H1 (cell line): ENCODE data around the gene CDKL1.

ENCODE experiments used
- BACH1 ChIP-seq: IDR thresholded peaks from 2 replicates; pipeline ENCODE4 v1.6.1; 2012; ENCODE audit warnings: low read length, improper control_type of control experiment
- POLR2A ChIP-seq, 2 experiments: IDR thresholded peaks; 1 replicate in 1 of 2; 2 replicates in 1 of 2; pipeline ENCODE4 v1.6.1; 2011; ENCODE audit warnings: low read depth in 2 of 2, low read length in 2 of 2, mild to moderate bottlenecking in 2 of 2; ENCODE audit errors: control extremely low read depth in 1 of 2
- POLR2AphosphoS5 ChIP-seq: IDR thresholded peaks from 2 replicates; pipeline ENCODE4 v1.6.1; 2011; ENCODE audit warnings: low read depth, low read length
- SIN3A ChIP-seq, 2 experiments: IDR thresholded peaks in 1 of 2; conservative IDR thresholded peaks in 1 of 2; 2 replicates each; pipeline ENCODE4 v1.6.1; 2011 to 2012; ENCODE audit warnings: low read length in 2 of 2, improper control_type of control experiment in 1 of 2, low read depth in 1 of 2, mild to moderate bottlenecking in 1 of 2
- SP1 ChIP-seq: IDR thresholded peaks from 2 replicates; pipeline ENCODE4 v1.6.1; 2011; ENCODE audit warnings: low read depth, low read length
- TAF1 ChIP-seq: IDR thresholded peaks from 2 replicates; pipeline ENCODE4 v1.6.1; 2011; ENCODE audit warnings: mild to moderate bottlenecking, low read depth, low read length
- YY1 ChIP-seq: IDR thresholded peaks from 2 replicates; pipeline ENCODE4 v1.6.1; 2011; ENCODE audit warnings: low read depth, mild to moderate bottlenecking, low read length
- ZNF274 ChIP-seq: IDR thresholded peaks from 2 replicates; pipeline ENCODE4 v1.7.0; 2012; ENCODE audit warnings: low read length, borderline replicate concordance; ENCODE audit errors: extremely low read depth
- TF ChIP-seq, protein P1 (sequence below), 3 experiments: IDR thresholded peaks; 1 replicate in 2 of 3; 2 replicates in 1 of 3; pipeline versions ENCODE4 v1.5.1 to v1.6.1; 2011; ENCODE audit warnings: low read length in 3 of 3, mild to moderate bottlenecking in 3 of 3, inconsistent platforms in 2 of 3, low read depth in 1 of 3, moderate library complexity in 1 of 3; ENCODE audit not compliant: insufficient read depth in 1 of 3; ENCODE audit errors: control extremely low read depth in 1 of 3

DNA sequence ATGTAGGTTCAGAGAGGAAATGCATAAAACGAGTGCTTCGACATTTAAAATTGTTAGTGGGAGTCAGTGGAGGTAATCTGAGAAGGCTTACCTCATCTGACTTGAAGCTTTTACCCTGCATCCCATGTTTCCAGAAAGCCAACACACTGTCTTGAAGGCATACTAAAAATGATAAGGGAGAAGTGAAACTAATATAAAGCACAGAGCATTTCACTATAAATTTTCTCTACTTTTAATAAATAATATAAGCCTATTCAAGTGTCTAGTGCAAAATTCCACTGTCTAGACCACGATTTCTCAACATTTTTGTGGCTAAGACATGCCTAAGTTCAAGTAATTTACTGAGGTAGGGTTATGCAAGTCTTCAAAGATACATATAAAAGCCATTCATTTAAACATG lies 29.1 kb upstream of the CDKL1 start:
- TF ChIP-seq, protein P1, sequence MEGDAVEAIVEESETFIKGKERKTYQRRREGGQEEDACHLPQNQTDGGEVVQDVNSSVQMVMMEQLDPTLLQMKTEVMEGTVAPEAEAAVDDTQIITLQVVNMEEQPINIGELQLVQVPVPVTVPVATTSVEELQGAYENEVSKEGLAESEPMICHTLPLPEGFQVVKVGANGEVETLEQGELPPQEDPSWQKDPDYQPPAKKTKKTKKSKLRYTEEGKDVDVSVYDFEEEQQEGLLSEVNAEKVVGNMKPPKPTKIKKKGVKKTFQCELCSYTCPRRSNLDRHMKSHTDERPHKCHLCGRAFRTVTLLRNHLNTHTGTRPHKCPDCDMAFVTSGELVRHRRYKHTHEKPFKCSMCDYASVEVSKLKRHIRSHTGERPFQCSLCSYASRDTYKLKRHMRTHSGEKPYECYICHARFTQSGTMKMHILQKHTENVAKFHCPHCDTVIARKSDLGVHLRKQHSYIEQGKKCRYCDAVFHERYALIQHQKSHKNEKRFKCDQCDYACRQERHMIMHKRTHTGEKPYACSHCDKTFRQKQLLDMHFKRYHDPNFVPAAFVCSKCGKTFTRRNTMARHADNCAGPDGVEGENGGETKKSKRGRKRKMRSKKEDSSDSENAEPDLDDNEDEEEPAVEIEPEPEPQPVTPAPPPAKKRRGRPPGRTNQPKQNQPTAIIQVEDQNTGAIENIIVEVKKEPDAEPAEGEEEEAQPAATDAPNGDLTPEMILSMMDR (IDR thresholded peaks at IDR 0.05; ENCODE audit: control extremely low read depth in 1 of 3, insufficient read depth in 1 of 3, low read depth in 1 of 3, low read length in 3 of 3) = no peak
- TF ChIP-seq POLR2A (IDR thresholded peaks at IDR 0.05; ENCODE audit: control extremely low read depth in 1 of 2, low read depth in 2 of 2, low read length in 2 of 2) (no peak), BACH1 (no peak), TAF1 (no peak), SP1 (no peak), YY1 (no peak), POLR2AphosphoS5 (no peak), SIN3A (conservative IDR thresholded peaks at IDR 0.05 in 1 of 2, IDR thresholded peaks at IDR 0.05 in 1 of 2; ENCODE audit: low read depth in 1 of 2, low read length in 2 of 2) (no peak), ZNF274 (no peak)
